ENCODE results near the gene CALML4.
"Not testable (repeated sequence)": the region's sequence is repeated elsewhere in the genome, so short reads cannot be mapped to it uniquely, and the experiment has no call there.

Gene CALML4

DNA sequence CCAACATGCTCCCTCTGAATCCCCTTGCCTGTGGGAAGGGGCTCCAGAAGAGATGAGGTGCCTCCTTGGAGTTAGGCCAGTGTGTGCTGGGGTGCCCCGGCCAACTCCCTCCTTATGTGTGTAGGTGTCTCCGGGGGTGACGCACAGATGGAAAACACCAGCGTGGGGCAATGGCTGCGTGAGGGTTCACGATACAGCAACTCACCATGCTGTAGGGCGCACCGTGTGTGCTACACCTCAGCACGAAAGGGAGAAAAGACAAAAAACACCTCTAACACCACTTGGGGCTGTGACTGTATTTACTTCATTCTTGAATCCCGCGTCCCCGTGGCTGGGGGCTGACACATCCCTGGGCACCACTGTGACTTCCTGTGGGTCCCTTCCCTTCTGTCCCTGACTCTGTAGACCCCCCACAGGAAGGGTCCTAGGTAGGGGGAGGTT, 1.6 kb upstream of the CALML4 start:
- no peak overlapping the region for H3K4me3 ChIP-seq (ENCODE audit: low read depth, low read length)
- no peak for DNase-seq (ENCODE audit: low read depth)
- TF ChIP-seq, protein P1, sequence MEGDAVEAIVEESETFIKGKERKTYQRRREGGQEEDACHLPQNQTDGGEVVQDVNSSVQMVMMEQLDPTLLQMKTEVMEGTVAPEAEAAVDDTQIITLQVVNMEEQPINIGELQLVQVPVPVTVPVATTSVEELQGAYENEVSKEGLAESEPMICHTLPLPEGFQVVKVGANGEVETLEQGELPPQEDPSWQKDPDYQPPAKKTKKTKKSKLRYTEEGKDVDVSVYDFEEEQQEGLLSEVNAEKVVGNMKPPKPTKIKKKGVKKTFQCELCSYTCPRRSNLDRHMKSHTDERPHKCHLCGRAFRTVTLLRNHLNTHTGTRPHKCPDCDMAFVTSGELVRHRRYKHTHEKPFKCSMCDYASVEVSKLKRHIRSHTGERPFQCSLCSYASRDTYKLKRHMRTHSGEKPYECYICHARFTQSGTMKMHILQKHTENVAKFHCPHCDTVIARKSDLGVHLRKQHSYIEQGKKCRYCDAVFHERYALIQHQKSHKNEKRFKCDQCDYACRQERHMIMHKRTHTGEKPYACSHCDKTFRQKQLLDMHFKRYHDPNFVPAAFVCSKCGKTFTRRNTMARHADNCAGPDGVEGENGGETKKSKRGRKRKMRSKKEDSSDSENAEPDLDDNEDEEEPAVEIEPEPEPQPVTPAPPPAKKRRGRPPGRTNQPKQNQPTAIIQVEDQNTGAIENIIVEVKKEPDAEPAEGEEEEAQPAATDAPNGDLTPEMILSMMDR (IDR thresholded peaks at IDR 0.05; ENCODE audit: low read depth, low read length, missing control alignments): no peak

DNA sequence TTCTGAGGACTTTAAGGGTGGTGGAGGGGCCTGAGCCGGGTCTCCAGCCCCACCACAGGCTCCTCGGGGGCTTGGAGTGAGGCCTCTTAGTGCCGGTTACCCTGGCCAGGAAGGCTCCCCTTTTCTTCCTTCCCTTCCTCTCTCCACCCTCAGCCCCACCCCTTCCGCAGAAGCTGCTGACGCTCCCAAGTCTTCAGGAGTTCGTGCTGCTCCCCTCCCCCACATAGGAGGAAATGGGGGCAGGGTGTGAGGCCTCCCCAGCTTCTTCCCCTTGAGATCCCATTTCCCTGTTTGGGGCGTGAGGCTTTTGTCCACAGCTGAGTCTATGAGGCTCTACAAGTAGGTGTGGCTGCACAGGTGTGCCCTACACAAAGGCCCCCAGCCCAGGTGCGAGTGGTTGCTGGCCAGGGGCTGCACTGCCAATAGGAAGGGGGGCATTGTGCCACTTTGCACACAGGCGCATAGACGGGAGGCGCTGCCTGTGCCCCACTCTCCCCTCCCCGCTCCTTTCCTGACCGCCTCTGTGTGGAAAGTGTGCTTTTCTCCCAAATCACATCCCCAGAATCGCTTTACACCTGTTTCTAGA, 915 bp upstream of the CALML4 start:
- no peak for DNase-seq (ENCODE audit: low read depth)
- no peak overlapping the region for H3K4me3 ChIP-seq (ENCODE audit: low read depth, low read length)
- TF ChIP-seq, protein P1 (IDR thresholded peaks at IDR 0.05; ENCODE audit: low read depth, low read length, missing control alignments): no peak

DNA sequence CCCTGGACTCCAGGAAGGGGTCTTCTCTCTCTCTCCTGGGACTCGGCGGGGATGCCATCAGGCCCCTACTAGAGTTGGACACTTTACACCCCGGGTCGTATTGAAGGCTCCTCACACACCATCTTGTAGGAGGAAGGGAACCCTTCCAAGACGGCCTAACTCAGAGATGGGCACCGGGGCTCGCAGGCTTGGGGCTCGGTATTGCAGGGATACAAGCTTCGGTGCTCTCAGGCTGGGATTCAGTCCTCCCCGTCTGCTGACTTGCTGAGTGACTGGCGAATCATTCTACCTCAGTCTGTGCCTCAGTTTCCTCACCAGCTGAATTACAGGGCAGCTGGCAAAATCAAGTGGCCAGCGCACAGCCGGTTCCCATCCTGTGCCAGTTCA, 419 bp upstream of the CALML4 start:
- TF ChIP-seq, protein P1 (IDR thresholded peaks at IDR 0.05; ENCODE audit: low read depth, low read length, missing control alignments): no peak
- no peak overlapping the region for H3K4me3 ChIP-seq (ENCODE audit: low read depth, low read length)

DNA sequence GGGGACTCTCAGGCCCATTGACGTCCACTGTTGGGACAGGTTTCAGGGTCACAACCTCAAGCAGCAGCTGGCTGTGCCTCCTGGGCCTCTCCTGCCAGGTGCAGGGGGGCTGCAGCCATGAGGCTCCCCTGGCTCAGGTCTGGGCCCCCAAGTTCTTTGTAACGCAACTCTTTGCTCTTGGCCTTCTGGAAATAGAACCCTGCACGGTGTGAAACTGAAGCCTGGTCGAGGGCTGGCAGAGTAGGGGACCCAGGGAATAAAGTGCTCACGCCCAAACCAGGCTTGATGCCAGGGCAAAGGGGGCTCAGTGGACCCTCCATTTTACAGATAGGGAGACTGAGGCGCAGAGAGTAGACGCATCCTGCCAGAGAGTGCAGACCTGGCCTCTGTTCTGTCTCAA, 771 bp downstream of the CALML4 start:
- no peak overlapping the region for H3K4me3 ChIP-seq (ENCODE audit: low read depth, low read length)
- no peak for DNase-seq (ENCODE audit: low read depth)

More for the DNA sequence above, 419 bp upstream of the CALML4 start:
- no peak for DNase-seq (ENCODE audit: low read depth)

DNA sequence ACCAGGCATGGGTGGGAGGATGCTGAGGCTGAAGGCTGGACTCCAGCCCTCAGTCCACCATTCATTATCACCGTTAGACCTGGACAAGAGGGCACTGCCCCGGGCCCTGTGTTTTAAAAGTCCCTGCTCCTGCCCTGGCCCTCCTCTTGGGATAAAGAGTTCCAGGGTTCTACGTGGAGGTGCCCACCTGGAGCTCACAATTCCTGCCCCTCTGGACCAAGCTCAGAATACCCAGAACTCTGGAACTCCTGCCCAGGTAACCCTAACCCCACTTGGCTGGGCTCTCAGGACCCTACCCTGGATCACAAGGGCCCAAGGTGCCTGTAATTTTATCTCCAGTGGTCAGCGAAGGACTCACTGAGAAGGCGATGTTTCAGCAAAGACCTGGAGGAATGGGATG, 1.2 kb downstream of the CALML4 start:
- DNase-seq (ENCODE audit: low read depth): no peak
- H3K4me3 ChIP-seq (ENCODE audit: low read depth, low read length): no peak overlapping the region

More for the DNA sequence above, 771 bp downstream of the CALML4 start:
- TF ChIP-seq, protein P1 (IDR thresholded peaks at IDR 0.05; ENCODE audit: low read depth, low read length, missing control alignments): no peak

DNA sequence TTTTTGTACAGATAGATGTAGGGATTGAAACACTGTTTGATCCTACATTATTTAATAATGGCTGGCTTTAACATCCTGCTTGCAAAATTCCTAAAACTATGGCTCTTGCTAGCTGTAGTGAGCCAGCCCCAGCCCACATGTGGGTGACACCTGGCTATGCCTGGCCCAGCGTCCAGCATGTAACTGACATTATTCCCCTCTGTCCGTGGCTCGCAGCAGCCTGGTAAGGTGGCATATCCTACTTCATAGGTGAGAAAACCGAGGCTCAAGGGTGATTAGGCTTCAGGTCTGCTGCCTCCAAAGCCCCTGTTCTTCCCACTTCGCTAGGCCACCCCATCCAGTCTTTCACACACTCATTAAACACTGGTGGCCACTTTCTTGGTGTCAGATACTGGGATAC, 1.6 kb downstream of the CALML4 start:
- TF ChIP-seq, protein P1 (IDR thresholded peaks at IDR 0.05; ENCODE audit: low read depth, low read length, missing control alignments): no peak
- DNase-seq (ENCODE audit: low read depth): no peak
- H3K4me3 ChIP-seq (ENCODE audit: low read depth, low read length): no peak overlapping the region

More for the DNA sequence above, 1.2 kb downstream of the CALML4 start:
- TF ChIP-seq, protein P1 (IDR thresholded peaks at IDR 0.05; ENCODE audit: low read depth, low read length, missing control alignments): no peak

DNA sequence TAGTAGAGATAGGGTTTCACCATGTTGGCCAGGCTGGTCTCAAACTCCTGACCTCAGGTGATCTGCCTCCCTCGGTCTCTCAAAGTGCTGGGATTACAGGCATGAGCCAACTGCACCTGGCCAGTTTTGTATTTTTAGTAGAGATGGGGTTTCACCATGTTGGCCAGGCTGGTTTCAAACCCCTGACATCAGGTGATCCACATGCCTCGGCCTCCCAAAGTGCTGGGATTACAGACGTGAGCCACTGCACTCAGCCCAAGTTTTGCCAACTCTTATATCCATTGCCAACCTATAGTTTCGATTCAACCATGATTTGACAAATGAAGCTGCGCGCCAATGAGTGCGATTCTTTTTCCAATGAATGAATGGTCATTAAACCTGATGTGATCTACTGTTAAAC, 2.1 kb downstream of the CALML4 start:
- DNase-seq (ENCODE audit: low read depth); H3K4me3 ChIP-seq (ENCODE audit: low read depth, low read length): not testable (repeated sequence)

All from GM12864 (cell line).